HG03139 (cell line): ENCODE results near the gene CERS6.

Source experiments
- ATAC-seq: cut with Tn5 transposase; IDR thresholded peaks from one replicate; pipeline ENCODE4 v1.9.1; 2021; ENCODE audit not compliant: unreplicated experiment

Gene CERS6

DNA sequence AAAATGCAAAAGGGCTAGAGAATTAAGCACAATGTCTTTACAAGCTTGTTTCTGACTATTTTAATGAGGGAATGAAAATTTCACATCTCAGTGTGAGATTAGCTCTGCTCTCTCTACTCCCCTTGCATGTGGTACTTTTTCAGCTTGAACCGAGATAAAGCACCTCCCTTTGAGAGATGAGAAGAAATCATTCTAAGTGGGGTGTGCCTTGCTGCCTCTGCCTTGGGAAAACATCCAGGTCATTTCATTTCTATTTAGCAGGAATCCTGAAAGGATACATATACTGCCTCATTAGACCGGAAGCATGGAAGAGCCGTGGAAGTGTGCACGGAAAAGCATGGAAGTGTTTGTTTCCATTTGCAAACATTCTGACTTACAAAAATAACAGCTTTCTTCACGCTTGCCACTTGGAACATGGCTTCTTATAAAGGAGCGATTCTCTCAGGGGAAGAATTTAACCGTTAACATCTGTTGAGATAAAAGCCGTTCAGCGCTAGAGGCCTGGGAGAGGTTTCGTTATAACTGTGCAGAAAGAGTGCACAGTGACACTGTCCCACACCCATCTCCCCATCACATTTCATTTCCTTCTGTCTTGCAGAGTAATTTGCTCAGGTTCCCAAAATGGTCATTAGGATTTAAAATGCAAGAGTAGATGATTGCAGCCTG lies 363.1 kb downstream of the CERS6 start:
- ATAC-seq = no peak

DNA sequence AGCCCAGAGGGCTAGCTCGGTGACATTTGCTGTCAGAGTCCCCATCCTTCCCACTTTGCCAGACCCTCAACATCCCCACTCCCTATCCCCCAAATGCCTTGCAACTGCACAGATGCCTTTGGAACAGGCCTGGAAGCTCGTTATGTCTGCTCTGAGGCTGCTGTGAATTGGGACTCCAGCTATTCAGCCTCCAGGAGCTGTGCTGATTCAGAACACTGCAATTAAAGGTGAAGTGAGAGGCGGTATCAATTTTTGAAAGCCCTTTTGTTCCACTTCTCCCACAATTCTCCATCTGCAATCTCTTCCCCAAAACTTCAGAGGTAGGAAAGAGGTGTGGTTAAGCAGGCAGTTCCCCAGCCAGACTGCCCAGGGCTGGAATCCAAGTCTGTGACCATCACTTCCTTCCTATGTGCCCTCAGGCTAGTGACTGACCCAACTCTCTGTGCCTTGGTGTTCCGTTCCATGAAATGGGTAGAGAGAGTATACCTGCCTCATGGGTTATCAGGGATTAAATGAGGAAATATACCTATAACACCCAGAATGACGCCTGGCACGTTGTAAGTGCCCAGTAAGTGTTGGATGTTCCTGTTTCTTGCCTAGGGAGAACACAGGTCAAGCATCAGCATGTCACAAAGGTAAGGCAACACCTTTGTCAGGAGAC lies 363.9 kb downstream of the CERS6 start:
- no peak for ATAC-seq

DNA sequence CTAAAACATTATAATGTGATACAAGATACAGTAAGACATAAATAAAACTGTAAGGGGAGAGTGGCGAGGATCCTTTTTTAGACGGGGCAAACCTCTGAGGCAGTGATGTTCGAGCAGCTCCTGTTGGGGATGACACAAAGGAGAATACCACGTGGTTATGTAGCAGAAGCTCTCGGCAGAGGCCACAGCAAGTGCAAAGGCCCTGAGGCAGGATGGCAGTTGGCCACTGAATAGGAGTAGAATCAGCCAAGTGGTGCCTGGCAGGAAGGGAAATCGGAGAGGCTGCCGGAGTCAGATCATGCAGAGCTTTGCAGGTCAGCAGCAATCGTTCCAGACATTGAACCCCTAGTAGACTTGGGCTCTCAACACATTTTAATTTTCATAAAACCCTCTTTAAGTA lies 365.5 kb downstream of the CERS6 start:
- ATAC-seq = no peak

DNA sequence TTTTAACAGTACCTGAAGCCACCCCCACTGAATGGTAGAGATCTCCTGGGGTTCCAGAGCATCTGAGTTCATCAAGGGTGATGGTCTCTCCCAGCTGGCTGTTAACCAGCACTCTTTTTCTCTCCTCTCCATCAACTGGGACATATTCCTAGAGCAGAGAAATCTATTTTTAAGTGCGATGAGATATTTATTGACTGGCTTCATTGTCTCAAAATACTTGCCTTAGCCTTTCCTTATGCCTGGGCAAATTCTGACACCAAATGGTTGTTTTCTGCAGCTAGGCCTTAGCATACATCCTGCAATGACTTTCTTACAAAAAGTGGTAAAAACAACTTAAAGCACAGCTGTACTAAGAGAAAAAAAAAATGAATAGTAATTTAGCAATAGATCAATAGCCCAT lies 365.9 kb downstream of the CERS6 start:
- ATAC-seq = no peak
